Kidney epithelial cell (primary cell): Measurements from ENCODE around the gene IL5RA. TPM values are rescaled to one million over a fixed set of nuclear protein-coding genes. Genes with fewer than 3 reads are reported as not detected.

Experiments
- DNase-seq: peaks from one replicate; pipeline ENCODE4 v3.0.0-alpha.2; 2010; ENCODE audit warnings: low read depth
- H3K27me3 ChIP-seq: 2 replicates; pipeline ENCODE4 v1.6.0; 2011; ENCODE audit warnings: low read length; ENCODE audit not compliant: control insufficient read depth, insufficient read depth
- H3K36me3 ChIP-seq: 2 replicates; pipeline ENCODE4 v1.5.1; 2011; ENCODE audit warnings: low read length; ENCODE audit not compliant: control insufficient read depth, insufficient read depth
- H3K4me3 ChIP-seq: 2 replicates; pipeline ENCODE4 v1.5.1; 2011; ENCODE audit warnings: low read depth, mild to moderate bottlenecking, control low read depth, low read length
- total RNA-seq: library from RNA; depleted of rRNA; stranded (reverse); fragments of >200 nt; gene quantifications from 2 replicates; pipeline ENCODE4 v1.2.3, GENCODE V29; 2015
- TF ChIP-seq, protein P1 (sequence below): IDR thresholded peaks from 2 replicates; pipeline ENCODE4 v1.5.1; 2011; ENCODE audit warnings: mild to moderate bottlenecking, moderate library complexity, low read length, control low read depth, inconsistent platforms; ENCODE audit not compliant: insufficient read depth, poor library complexity, severe bottlenecking

Gene IL5RA, protein sequence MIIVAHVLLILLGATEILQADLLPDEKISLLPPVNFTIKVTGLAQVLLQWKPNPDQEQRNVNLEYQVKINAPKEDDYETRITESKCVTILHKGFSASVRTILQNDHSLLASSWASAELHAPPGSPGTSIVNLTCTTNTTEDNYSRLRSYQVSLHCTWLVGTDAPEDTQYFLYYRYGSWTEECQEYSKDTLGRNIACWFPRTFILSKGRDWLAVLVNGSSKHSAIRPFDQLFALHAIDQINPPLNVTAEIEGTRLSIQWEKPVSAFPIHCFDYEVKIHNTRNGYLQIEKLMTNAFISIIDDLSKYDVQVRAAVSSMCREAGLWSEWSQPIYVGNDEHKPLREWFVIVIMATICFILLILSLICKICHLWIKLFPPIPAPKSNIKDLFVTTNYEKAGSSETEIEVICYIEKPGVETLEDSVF
- not detected in 2 replicates for total RNA-seq

DNA sequence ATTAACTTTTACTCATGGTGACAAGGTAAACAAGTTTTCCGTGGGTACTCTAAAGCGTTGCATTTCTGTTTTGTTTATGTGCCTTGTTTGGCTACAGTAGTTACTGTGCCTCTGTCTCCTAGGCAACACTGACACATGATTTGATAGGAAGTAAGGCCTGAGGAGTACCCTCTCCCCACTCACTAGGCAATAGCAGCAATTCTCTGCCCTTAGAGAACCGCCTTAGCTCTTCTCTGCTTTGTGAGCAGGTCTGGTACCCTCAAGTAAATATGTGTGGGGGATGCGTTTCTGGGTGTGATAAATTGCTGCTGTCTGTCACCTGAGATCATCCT, at the start of gene IL5RA:
Gene IL5RA, minus strand, starts transcription at position 76 of the 332 bp plus-strand sequence. CDS start 5,390 bp downstream, outside the sequence.
- no peak for DNase-seq
- TF ChIP-seq, protein P1, sequence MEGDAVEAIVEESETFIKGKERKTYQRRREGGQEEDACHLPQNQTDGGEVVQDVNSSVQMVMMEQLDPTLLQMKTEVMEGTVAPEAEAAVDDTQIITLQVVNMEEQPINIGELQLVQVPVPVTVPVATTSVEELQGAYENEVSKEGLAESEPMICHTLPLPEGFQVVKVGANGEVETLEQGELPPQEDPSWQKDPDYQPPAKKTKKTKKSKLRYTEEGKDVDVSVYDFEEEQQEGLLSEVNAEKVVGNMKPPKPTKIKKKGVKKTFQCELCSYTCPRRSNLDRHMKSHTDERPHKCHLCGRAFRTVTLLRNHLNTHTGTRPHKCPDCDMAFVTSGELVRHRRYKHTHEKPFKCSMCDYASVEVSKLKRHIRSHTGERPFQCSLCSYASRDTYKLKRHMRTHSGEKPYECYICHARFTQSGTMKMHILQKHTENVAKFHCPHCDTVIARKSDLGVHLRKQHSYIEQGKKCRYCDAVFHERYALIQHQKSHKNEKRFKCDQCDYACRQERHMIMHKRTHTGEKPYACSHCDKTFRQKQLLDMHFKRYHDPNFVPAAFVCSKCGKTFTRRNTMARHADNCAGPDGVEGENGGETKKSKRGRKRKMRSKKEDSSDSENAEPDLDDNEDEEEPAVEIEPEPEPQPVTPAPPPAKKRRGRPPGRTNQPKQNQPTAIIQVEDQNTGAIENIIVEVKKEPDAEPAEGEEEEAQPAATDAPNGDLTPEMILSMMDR = no peak
- H3K27me3 ChIP-seq = no peaks in the 10 kb centered on the region
- H3K36me3 ChIP-seq = no peaks in the 10 kb centered on the region
- H3K4me3 ChIP-seq = no peak within 1 kb of the TSS

DNA sequence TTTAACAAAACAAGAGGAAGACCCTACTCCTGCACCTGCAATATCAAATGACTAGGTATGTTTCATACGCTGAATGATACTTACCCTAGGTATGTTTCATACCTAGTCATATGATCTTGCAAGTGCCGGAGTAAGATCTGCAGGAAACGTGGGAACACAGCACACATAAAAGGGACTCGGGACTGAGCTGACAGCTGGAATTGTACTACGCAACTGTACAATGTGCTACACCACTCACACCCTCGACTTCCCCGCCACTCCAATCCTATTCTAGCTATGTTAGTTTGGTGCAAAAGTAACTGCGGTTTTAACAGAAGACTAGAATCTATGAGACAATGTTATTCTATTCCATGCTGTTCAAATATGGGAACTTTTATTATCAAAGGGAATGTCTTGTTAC, 47.3 kb upstream of the IL5RA start:
- no peak for DNase-seq
- Histone ChIP-seq H3K36me3 (peaks cover 1% of the 10 kb centered on the region), H3K27me3 (no peaks in the 10 kb centered on the region), H3K4me3 (no peak overlapping the region)
- TF ChIP-seq, protein P1 = no peak

DNA sequence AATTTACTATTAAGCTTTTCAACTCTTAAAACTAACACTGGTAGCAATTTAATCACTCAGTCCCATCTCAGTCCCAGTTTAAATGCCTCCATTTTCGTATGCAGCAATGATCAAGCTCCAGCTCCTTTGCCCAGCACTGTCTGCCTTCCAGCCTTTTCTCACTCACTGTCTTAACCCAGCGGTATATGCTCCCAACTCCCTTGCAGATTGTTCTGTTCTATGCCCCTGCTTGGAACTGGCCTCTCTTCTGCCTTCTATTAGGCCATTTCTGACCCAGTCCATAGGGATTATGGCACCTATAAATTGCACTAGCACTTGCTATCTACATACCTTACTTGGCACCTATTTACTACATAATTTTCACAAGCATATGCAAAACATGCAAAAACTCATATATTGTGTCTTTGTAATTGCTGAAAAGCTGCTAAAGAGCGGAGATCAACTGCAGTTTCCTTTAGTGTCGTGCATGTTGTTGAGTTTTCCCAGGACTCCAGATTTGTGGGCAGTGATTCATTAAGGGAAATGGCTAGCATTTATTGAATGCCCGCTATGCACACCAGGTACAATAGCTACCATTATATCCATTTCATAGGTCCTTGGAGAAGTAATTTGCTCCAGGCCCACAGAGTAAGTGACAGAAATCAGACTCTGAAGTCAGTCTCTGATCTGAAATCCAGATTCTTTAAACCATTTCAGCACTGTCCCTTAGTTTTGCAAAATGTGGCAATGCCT, 44.9 kb upstream of the IL5RA start:
- no peaks in the 10 kb centered on the region for H3K27me3 ChIP-seq
- TF ChIP-seq, protein P1 = no peak
- H3K36me3 ChIP-seq = peaks cover 1% of the 10 kb centered on the region
- no peak overlapping the region for H3K4me3 ChIP-seq
- no peak for DNase-seq

DNA sequence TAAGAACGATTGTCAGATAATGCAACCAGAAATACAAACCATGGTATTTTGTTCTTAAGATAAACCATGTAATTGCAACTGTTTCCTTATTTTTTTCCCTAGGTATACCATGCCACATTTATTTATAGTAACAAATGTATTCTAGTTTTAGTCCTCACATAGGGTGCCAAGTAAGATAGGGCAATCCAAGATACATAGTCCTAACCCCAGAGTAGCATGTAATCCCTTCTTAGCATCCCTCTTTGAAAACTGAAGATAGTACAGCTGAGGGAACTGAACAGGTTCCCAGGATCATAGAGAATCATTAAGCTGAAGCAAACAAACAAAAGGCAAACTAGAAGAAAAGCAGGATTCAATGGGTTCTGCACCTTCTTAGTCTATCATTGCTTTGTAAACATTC, 41.3 kb upstream of the IL5RA start:
- DNase-seq = no peak
- Histone ChIP-seq H3K36me3 (peaks cover 1% of the 10 kb centered on the region), H3K4me3 (no peak overlapping the region), H3K27me3 (no peaks in the 10 kb centered on the region)
- TF ChIP-seq, protein P1 = no peak

DNA sequence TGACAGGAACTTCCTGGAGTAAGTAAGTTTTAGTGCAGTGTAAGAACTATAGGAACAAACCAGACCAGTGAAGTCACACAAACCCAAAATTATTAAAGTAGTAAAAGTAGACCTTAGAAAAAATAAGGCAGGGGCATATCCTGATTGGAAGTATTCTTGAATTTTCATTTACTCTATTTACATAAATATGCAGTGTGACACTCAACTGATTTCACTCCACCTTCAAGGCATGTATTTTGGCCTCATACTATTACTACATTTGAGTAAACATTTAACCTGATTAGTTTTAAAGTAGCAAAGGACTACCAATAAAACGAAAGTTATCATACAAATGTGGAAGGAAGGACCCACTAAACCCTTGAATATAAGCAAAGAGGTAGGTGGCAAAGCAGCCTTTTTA, 39.4 kb upstream of the IL5RA start:
- no peak for DNase-seq
- no peak overlapping the region for H3K4me3 ChIP-seq
- TF ChIP-seq, protein P1 = no peak
- no peaks in the 10 kb centered on the region for H3K27me3 ChIP-seq
- H3K36me3 ChIP-seq = no peaks in the 10 kb centered on the region
